ENCODE measurements around the gene CCDC177.

- TF ChIP-seq CTCF (IDR thresholded peaks at IDR 0.05; ENCODE audit: low read length) (no peak), EZH2 (IDR thresholded peaks at IDR 0.05; ENCODE audit: borderline replicate concordance, low read length) (no peak)
Measured at GRCh38 chr14:69584389-69584788, 9.7 kb upstream of the CCDC177 start.
